Kidney epithelial cell (primary cell): ENCODE data around the gene TOR1AIP2. TPM values are rescaled to one million over a fixed set of nuclear protein-coding genes. Genes with fewer than 3 reads are reported as not detected.

Source experiments
- DNase-seq: peaks from one replicate; pipeline ENCODE4 v3.0.0-alpha.2; 2010; ENCODE audit warnings: low read depth
- H3K27me3 ChIP-seq: 2 replicates; pipeline ENCODE4 v1.6.0; 2011; ENCODE audit warnings: low read length; ENCODE audit not compliant: control insufficient read depth, insufficient read depth
- H3K36me3 ChIP-seq: 2 replicates; pipeline ENCODE4 v1.5.1; 2011; ENCODE audit warnings: low read length; ENCODE audit not compliant: control insufficient read depth, insufficient read depth
- H3K4me3 ChIP-seq: 2 replicates; pipeline ENCODE4 v1.5.1; 2011; ENCODE audit warnings: low read depth, mild to moderate bottlenecking, control low read depth, low read length
- CTCF ChIP-seq: IDR thresholded peaks from 2 replicates; pipeline ENCODE4 v1.5.1; 2011; ENCODE audit warnings: mild to moderate bottlenecking, moderate library complexity, low read length, control low read depth, inconsistent platforms; ENCODE audit not compliant: insufficient read depth, poor library complexity, severe bottlenecking
- total RNA-seq: library from RNA; depleted of rRNA; stranded (reverse); fragments of >200 nt; gene quantifications from 2 replicates; pipeline ENCODE4 v1.2.3, GENCODE V29; 2015

The TOR1AIP2 gene
- total RNA-seq, 1 donor from 2014 or later: 64.1 TPM

GRCh38 chr1:179825798-179826460 lies 51.7 kb downstream of the TOR1AIP2 start:
- Histone ChIP-seq H3K4me3 (no peak overlapping the region), H3K36me3 (no peaks in the 10 kb centered on the region), H3K27me3 (no peaks in the 10 kb centered on the region)
- no peak for TF ChIP-seq CTCF
- DNase-seq: no peak

DNA sequence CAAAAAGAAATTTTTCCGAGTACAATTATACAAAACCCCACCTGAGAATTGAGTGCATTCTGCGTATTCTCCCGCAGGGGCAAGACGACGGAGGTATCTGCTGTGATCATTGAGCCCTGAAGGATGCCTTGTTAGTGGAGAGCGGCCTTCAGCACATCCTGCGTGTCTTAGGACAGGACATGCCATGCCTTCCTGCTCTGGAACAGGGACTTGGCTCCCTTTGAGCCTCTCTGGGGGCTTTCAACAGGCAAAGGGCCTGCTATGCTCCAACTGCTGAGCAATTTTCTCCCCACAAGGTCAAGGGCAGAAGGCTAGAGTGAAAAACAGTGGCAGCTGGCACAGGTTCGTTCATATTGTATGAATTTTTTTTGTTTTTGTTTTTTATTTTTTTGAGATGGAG lies 52.4 kb downstream of the TOR1AIP2 start:
- no peak for DNase-seq
- H3K4me3 ChIP-seq: no peak overlapping the region
- TF ChIP-seq CTCF: no peak
- no peaks in the 10 kb centered on the region for H3K27me3 ChIP-seq
- H3K36me3 ChIP-seq: no peaks in the 10 kb centered on the region

DNA sequence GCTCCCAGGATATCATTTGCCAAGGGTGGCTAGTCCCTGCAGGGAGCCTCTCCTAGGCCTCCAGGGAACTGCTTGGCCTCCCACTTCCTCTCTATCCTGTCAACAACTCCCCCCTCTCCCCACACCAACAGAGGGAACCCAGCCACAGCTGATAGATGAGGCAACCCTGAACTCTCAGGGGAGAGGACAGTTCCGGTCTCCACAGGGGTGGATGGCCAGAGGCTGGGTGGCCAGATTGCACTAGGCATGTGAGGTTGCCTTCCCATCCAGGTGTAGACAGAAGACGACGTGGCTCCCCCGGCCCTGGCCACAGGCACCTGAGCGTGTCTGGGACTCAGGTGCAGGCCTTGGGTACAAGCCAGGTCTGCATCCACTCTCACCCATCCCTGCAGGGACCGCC lies 53.3 kb downstream of the TOR1AIP2 start:
- TF ChIP-seq CTCF: no peak
- Histone ChIP-seq H3K36me3 (no peaks in the 10 kb centered on the region), H3K27me3 (no peaks in the 10 kb centered on the region), H3K4me3 (no peak overlapping the region)
- DNase-seq: no peak

DNA sequence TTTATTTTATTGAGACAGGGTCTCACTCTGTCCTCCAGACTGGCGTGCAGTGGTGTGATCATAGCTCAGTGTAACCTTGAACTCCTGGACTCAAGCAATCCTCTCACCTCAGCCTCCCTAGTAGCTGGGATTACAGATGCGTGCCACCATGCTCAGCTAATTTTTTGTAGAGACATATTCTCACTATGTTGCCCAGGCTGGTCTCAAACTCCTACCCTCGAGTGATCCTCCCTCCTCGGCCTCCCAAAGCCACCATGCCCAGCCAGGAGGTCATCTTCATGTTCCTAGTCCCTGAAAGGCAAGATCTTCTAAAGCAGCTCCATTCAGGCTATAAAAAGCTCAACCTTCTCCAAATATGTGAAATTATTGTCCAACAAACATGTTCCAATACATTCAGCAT lies 53.9 kb downstream of the TOR1AIP2 start:
- no peak for DNase-seq

DNA sequence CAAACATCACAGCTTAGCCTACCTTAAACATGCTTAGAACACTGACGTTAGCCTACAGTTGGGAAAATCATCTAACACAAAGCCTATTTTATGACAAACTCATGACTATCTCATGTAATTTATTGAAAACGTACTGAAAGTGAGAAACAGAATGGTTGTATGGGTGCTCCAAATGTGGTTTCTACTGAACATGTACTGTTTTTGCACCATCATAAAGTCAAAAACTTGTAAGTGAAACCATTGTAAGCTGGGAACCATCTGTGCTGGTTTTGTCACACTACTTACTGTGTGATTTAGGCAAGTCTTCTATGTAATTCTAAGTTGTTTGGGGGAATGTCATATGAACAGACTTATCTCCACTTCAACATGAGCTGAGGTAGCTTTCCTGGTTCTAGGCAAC lies 55.5 kb downstream of the TOR1AIP2 start:
- no peak for TF ChIP-seq CTCF
- Histone ChIP-seq H3K27me3 (no peaks in the 10 kb centered on the region), H3K36me3 (no peaks in the 10 kb centered on the region), H3K4me3 (no peak overlapping the region)
- no peak for DNase-seq

More for the DNA sequence above, 53.9 kb downstream of the TOR1AIP2 start:
- no peak for TF ChIP-seq CTCF
- no peaks in the 10 kb centered on the region for H3K27me3 ChIP-seq
- H3K36me3 ChIP-seq: no peaks in the 10 kb centered on the region
- no peak overlapping the region for H3K4me3 ChIP-seq

GRCh38 chr1:179821524-179821923 lies 56.1 kb downstream of the TOR1AIP2 start:
- H3K4me3 ChIP-seq: no peak overlapping the region
- no peaks in the 10 kb centered on the region for H3K27me3 ChIP-seq
- DNase-seq: no peak
- no peaks in the 10 kb centered on the region for H3K36me3 ChIP-seq
- TF ChIP-seq CTCF: no peak
